K562 (cell line): ENCODE measurements around the gene CCNYL1.

ENCODE experiments used
- ADNP ChIP-seq: fragments of 200-800 bp; sonication (Bioruptor generic); IDR thresholded peaks from 2 replicates; pipeline ENCODE4 v1.6.1; 2016; ENCODE audit warnings: missing genetic modification characterization, missing compliant biosample characterization
- CBX3 ChIP-seq, 2 experiments: IDR thresholded peaks; 1 replicate in 1 of 2; 2 replicates in 1 of 2; pipeline ENCODE4 v1.6.1; 2012; ENCODE audit warnings: inconsistent platforms in 2 of 2, low read length in 2 of 2, borderline replicate concordance in 1 of 2, control low read depth in 1 of 2
- EZH2 ChIP-seq: IDR thresholded peaks from 2 replicates; pipeline ENCODE4 v1.6.1; 2012; ENCODE audit warnings: low read depth, mild to moderate bottlenecking, inconsistent platforms, low read length, borderline replicate concordance
- NCOA2 ChIP-seq, 2 experiments: fragments of 450-650 bp; IDR thresholded peaks; 2 replicates each; pipeline ENCODE4 v1.6.1; 2018; ENCODE audit warnings: mild to moderate bottlenecking in 2 of 2, moderate library complexity in 1 of 2; ENCODE audit not compliant: partially characterized antibody in 2 of 2
- SIRT6 ChIP-seq: IDR thresholded peaks from one replicate; pipeline ENCODE4 v1.6.1; 2012; ENCODE audit warnings: low read depth, mild to moderate bottlenecking, control low read depth, inconsistent platforms, low read length, moderate library complexity
- THRAP3 ChIP-seq: fragments of 450-650 bp; IDR thresholded peaks from 2 replicates; pipeline ENCODE4 v1.6.1; 2016; ENCODE audit warnings: mild to moderate bottlenecking, inconsistent platforms, borderline replicate concordance
- ZNF23 ChIP-seq: fragments of 250-450 bp; sonication (Bioruptor Pico); IDR thresholded peaks from 2 replicates; pipeline ENCODE4 v1.4.0; 2020; ENCODE audit warnings: mild to moderate bottlenecking
- ZNF263 ChIP-seq: sonication (generic); formaldehyde crosslinking; IDR thresholded peaks from 2 replicates; pipeline ENCODE4 v1.8.0; 2022; ENCODE audit warnings: mild to moderate bottlenecking, missing genetic modification reagents, borderline replicate concordance
- ZNF311 ChIP-seq: fragments of 250-450 bp; sonication (Bioruptor Pico); IDR thresholded peaks from 2 replicates; pipeline ENCODE4 v1.4.0; 2020; ENCODE audit warnings: mild to moderate bottlenecking, moderate library complexity
- TF ChIP-seq, protein P1 (sequence below): sonication (generic); formaldehyde crosslinking; IDR thresholded peaks from 2 replicates; pipeline ENCODE4 v1.8.1; 2022; ENCODE audit warnings: missing genetic modification reagents
- TF ChIP-seq, protein P2 (sequence below), 3 experiments: IDR thresholded peaks in 2 of 3; conservative IDR thresholded peaks in 1 of 3; 2 replicates each; pipeline ENCODE4 v1.5.1; 2011 to 2012; ENCODE audit warnings: low read length in 3 of 3, mild to moderate bottlenecking in 3 of 3, control low read depth in 2 of 3, improper control_type of control experiment in 1 of 3, inconsistent platforms in 1 of 3, low read depth in 1 of 3, mixed read lengths in 1 of 3, moderate library complexity in 1 of 3; ENCODE audit not compliant: insufficient read depth in 2 of 3
- TF ChIP-seq, protein P3 (sequence below): sonication (generic); formaldehyde crosslinking; IDR thresholded peaks from 2 replicates; pipeline ENCODE4 v1.8.0; 2022; ENCODE audit warnings: mild to moderate bottlenecking, missing genetic modification reagents

GRCh38 chr2:207787017-207787416 is 75.6 kb downstream of the CCNYL1 start:
- no peak for TF ChIP-seq EZH2
- TF ChIP-seq NCOA2 (IDR thresholded peaks at IDR 0.05; ENCODE audit: partially characterized antibody in 2 of 2), result no peak
- no peak for TF ChIP-seq SIRT6
- TF ChIP-seq CBX3 (IDR thresholded peaks at IDR 0.05; ENCODE audit: borderline replicate concordance in 1 of 2, low read length in 2 of 2), result no peak
- TF ChIP-seq, protein P1, sequence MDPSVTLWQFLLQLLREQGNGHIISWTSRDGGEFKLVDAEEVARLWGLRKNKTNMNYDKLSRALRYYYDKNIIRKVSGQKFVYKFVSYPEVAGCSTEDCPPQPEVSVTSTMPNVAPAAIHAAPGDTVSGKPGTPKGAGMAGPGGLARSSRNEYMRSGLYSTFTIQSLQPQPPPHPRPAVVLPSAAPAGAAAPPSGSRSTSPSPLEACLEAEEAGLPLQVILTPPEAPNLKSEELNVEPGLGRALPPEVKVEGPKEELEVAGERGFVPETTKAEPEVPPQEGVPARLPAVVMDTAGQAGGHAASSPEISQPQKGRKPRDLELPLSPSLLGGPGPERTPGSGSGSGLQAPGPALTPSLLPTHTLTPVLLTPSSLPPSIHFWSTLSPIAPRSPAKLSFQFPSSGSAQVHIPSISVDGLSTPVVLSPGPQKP (CRISPR knock-in tag), result no peak
- TF ChIP-seq, protein P2, sequence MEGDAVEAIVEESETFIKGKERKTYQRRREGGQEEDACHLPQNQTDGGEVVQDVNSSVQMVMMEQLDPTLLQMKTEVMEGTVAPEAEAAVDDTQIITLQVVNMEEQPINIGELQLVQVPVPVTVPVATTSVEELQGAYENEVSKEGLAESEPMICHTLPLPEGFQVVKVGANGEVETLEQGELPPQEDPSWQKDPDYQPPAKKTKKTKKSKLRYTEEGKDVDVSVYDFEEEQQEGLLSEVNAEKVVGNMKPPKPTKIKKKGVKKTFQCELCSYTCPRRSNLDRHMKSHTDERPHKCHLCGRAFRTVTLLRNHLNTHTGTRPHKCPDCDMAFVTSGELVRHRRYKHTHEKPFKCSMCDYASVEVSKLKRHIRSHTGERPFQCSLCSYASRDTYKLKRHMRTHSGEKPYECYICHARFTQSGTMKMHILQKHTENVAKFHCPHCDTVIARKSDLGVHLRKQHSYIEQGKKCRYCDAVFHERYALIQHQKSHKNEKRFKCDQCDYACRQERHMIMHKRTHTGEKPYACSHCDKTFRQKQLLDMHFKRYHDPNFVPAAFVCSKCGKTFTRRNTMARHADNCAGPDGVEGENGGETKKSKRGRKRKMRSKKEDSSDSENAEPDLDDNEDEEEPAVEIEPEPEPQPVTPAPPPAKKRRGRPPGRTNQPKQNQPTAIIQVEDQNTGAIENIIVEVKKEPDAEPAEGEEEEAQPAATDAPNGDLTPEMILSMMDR (IDR thresholded peaks at IDR 0.05 in 2 of 3, conservative IDR thresholded peaks at IDR 0.05 in 1 of 3; ENCODE audit: insufficient read depth in 2 of 3, low read depth in 1 of 3, low read length in 3 of 3), result no peak
- no peak for TF ChIP-seq ZNF311 (CRISPR knock-in tag)
- no peak for TF ChIP-seq ZNF23 (CRISPR knock-in tag)
- no peak for TF ChIP-seq ADNP
- no peak for TF ChIP-seq ZNF263
- TF ChIP-seq THRAP3, result no peak
- TF ChIP-seq, protein P3, sequence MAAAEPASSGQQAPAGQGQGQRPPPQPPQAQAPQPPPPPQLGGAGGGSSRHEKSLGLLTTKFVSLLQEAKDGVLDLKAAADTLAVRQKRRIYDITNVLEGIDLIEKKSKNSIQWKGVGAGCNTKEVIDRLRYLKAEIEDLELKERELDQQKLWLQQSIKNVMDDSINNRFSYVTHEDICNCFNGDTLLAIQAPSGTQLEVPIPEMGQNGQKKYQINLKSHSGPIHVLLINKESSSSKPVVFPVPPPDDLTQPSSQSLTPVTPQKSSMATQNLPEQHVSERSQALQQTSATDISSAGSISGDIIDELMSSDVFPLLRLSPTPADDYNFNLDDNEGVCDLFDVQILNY (CRISPR knock-in tag), result no peak
